ENCODE data around the gene DNAAF5. TPM values are rescaled to one million over a fixed set of nuclear protein-coding genes. Genes with fewer than 3 reads are reported as not detected.

The DNAAF5 gene
- total and polyA plus RNA-seq, 9 of the 15 experiments (the other 6 are each of a cell fraction or from before 2014, with no cell fraction given) = 3.1 to 69.7 (median 19.1) TPM

GRCh38 chr7:818031-818699, 91.7 kb downstream of the DNAAF5 start (continued):
- no peak for TF ChIP-seq ZNF395 (CRISPR knock-in tag; IDR thresholded peaks at IDR 0.05)
- TF ChIP-seq TAF15 (IDR thresholded peaks at IDR 0.05; ENCODE audit: low read depth, low read length) = no peak
- peak; percentile 88 for TF ChIP-seq PKNOX1 (IDR thresholded peaks at IDR 0.05)
- no peak for TF ChIP-seq CBFB (CRISPR knock-in tag; IDR thresholded peaks at IDR 0.05)
- peak; percentile 52; the same call in 1 of the 2 replicates for TF ChIP-seq TRIM28 (IDR thresholded peaks at IDR 0.05)
- no peak for TF ChIP-seq NFE2 (IDR thresholded peaks at IDR 0.05; ENCODE audit: low read depth)
- 0 out of 4 replicates have a peak, but pooled peaks of 1 of the 2 experiments have one; percentile 6 for TF ChIP-seq TRIM24 (IDR thresholded peaks at IDR 0.05)
- no peak for TF ChIP-seq ZNF609 (CRISPR knock-in tag; IDR thresholded peaks at IDR 0.05; ENCODE audit: borderline replicate concordance)
- no peak for TF ChIP-seq ARID3A (IDR thresholded peaks at IDR 0.05; ENCODE audit: borderline replicate concordance, low read depth, low read length)
- no peak for TF ChIP-seq MAX (CRISPR knock-in tag; IDR thresholded peaks at IDR 0.05)
- TF ChIP-seq CUX1 (CRISPR knock-in tag; IDR thresholded peaks at IDR 0.05) = no peak
- no peak for TF ChIP-seq HMG20A (CRISPR knock-in tag; conservative IDR thresholded peaks at IDR 0.05)

Measured in K562 (cell line).